DMS53 treated with DMSO at 0.1 percent for 48 hours (cell line): ENCODE measurements around the gene CLN5.
"Not testable (repeated sequence)": the region's sequence is repeated elsewhere in the genome, so short reads cannot be mapped to it uniquely, and the experiment has no call there.

ENCODE experiments used
- DNase-seq: peaks from one replicate; lab custom pipeline; 2025; ENCODE audit not compliant: unreplicated experiment; lab: John Stamatoyannopoulos, UW

CLN5 gene

GRCh38 chr13:76974618-76974975, 17.3 kb upstream of the CLN5 start:
- no peak for DNase-seq

- no peak for DNase-seq
These were observed 16.0 kb upstream of the CLN5 start for GRCh38 chr13:76975863-76976262.

GRCh38 chr13:76976490-76976889, 15.4 kb upstream of the CLN5 start:
- DNase-seq, result no peak

- no peak for DNase-seq
These were observed 15.0 kb upstream of the CLN5 start for GRCh38 chr13:76976929-76977328.

GRCh38 chr13:76980075-76980718, 11.7 kb upstream of the CLN5 start:
- DNase-seq, result no peak

- DNase-seq, result no peak
These were observed 9.8 kb upstream of the CLN5 start for GRCh38 chr13:76982061-76982460.

- DNase-seq, result no peak
These were observed 8.2 kb upstream of the CLN5 start for GRCh38 chr13:76983676-76984075.

GRCh38 chr13:76991432-76991795, 467 bp upstream of the CLN5 start:
- no peak for DNase-seq

- no peak for DNase-seq
These were observed 694 bp downstream of the CLN5 start for GRCh38 chr13:76992548-76993001.

GRCh38 chr13:76993021-76993420, 1.1 kb downstream of the CLN5 start:
- DNase-seq, result no peak

GRCh38 chr13:76993473-76993872, 1.6 kb downstream of the CLN5 start:
- DNase-seq, result no peak

GRCh38 chr13:76994281-76994680, 2.4 kb downstream of the CLN5 start:
- no peak for DNase-seq

GRCh38 chr13:77000475-77000874, 8.6 kb downstream of the CLN5 start:
- no peak for DNase-seq

GRCh38 chr13:77001540-77001939, 9.7 kb downstream of the CLN5 start:
- DNase-seq, result no peak

GRCh38 chr13:77001963-77002587, 10.2 kb downstream of the CLN5 start:
- DNase-seq, result no peak

- no peak for DNase-seq
These were observed 10.8 kb downstream of the CLN5 start for GRCh38 chr13:77002590-77003190.

GRCh38 chr13:77008337-77008736, 16.5 kb downstream of the CLN5 start:
- DNase-seq, result not testable (repeated sequence)

- DNase-seq, result no peak
These were observed 17.1 kb downstream of the CLN5 start for GRCh38 chr13:77009011-77009410.

- DNase-seq, result not testable (repeated sequence)
These were observed 17.8 kb downstream of the CLN5 start for GRCh38 chr13:77009719-77010118.

GRCh38 chr13:77013853-77014542, 22.1 kb downstream of the CLN5 start:
- DNase-seq, result no peak

GRCh38 chr13:77014906-77015685, 23.2 kb downstream of the CLN5 start:
- DNase-seq, result no peak
